Activated naive CD4-positive, alpha-beta T cell treated with anti-CD3 and anti-CD28 coated beads, Interleukin-2, amount 50 U/mL, for 16 hours (primary cell): Measurements from ENCODE around the gene C1QTNF8.
"Not testable (repeated sequence)": the region's sequence is repeated elsewhere in the genome, so short reads cannot be mapped to it uniquely, and the experiment has no call there.

Experiments
- DNase-seq: peaks from one replicate; pipeline ENCODE4 v3.0.0-alpha.2; 2020

Gene C1QTNF8

GRCh38 chr16:1107141-1107540 lies 11.1 kb upstream of the C1QTNF8 start:
- no peak for DNase-seq

GRCh38 chr16:1106659-1107058 lies 10.6 kb upstream of the C1QTNF8 start:
- DNase-seq = no peak

GRCh38 chr16:1105888-1106620 lies 10.0 kb upstream of the C1QTNF8 start:
- DNase-seq = peak; percentile 55

GRCh38 chr16:1103636-1103980 lies 7.6 kb upstream of the C1QTNF8 start:
- DNase-seq = no peak

- DNase-seq = peak; percentile 74
Observed at GRCh38 chr16:1102921-1103635, 7.0 kb upstream of the C1QTNF8 start.

- no peak for DNase-seq
Observed at GRCh38 chr16:1102333-1102700, 6.3 kb upstream of the C1QTNF8 start.

- DNase-seq = no peak
Observed at GRCh38 chr16:1101573-1102332, 5.7 kb upstream of the C1QTNF8 start.

GRCh38 chr16:1101133-1101532 lies 5.1 kb upstream of the C1QTNF8 start:
- no peak for DNase-seq

GRCh38 chr16:1100084-1100800 lies 4.2 kb upstream of the C1QTNF8 start:
- DNase-seq = no peak

- no peak for DNase-seq
Observed at GRCh38 chr16:1099189-1100083, 3.4 kb upstream of the C1QTNF8 start.

- DNase-seq = no peak
Observed at GRCh38 chr16:1098266-1098991, 2.4 kb upstream of the C1QTNF8 start.

- no peak for DNase-seq
Observed at GRCh38 chr16:1097800-1098199, 1.8 kb upstream of the C1QTNF8 start.

GRCh38 chr16:1097156-1097555 lies 1.1 kb upstream of the C1QTNF8 start:
- no peak for DNase-seq

- DNase-seq = no peak
Observed at GRCh38 chr16:1095450-1096168, 435 bp downstream of the C1QTNF8 start.

- DNase-seq = no peak
Observed at GRCh38 chr16:1094601-1095449, 1.2 kb downstream of the C1QTNF8 start.

GRCh38 chr16:1094124-1094479 lies 1.9 kb downstream of the C1QTNF8 start:
- DNase-seq = no peak

GRCh38 chr16:1093284-1094123 lies 2.5 kb downstream of the C1QTNF8 start:
- no peak for DNase-seq

- not testable (repeated sequence) for DNase-seq
Observed at GRCh38 chr16:1092685-1093283, 3.3 kb downstream of the C1QTNF8 start.
